Panc1 (cell line): ENCODE results near the gene NAT10. TPM values are rescaled to one million over a fixed set of nuclear protein-coding genes. Genes with fewer than 3 reads are reported as not detected.

Experiments
- ATAC-seq: fragments of 200-7000 bp; cut with Tn5 transposase; 2 replicates; pipeline ENCODE4 v1.9.1; 2020; ENCODE audit warnings: mild to moderate bottlenecking, moderate library complexity
- BruUV-seq: library from RNA; stranded (reverse); fragments of 400-500 nt; replicated peaks from 2 replicates; lab custom pipeline; 2021; lab: Mats Ljungman, UMichigan
- CTCF ChIA-PET: fragments of 300-600 bp; sonication (Branson Sonifier 250); formaldehyde crosslinking; loops from one replicate; lab custom pipeline; 2022; ENCODE audit warnings: antibody characterized with exemption; lab: Charles Lee
- POLR2A ChIA-PET: fragments of 300-600 bp; sonication (Branson Sonifier 250); formaldehyde crosslinking; loops from one replicate; lab custom pipeline; 2022; ENCODE audit warnings: antibody characterized with exemption; lab: Charles Lee
- DNase-seq: peaks from one replicate; pipeline ENCODE4 v3.0.0-alpha.2; 2010; ENCODE audit warnings: low read depth, low spot score
- H3K27ac ChIP-seq: 2 replicates; pipeline ENCODE4 v1.5.1; 2011; ENCODE audit warnings: mild to moderate bottlenecking, low read length, inconsistent platforms
- H3K27me3 ChIP-seq: fragments of 200-500 bp; sonication (Bioruptor generic); 2 replicates; pipeline ENCODE4 v1.6.0; 2014; ENCODE audit warnings: low read length, inconsistent platforms; ENCODE audit not compliant: control insufficient read depth, insufficient read depth
- H3K36me3 ChIP-seq: fragments of 200-500 bp; sonication (Bioruptor generic); 2 replicates; pipeline ENCODE4 v1.5.1; 2014; ENCODE audit warnings: inconsistent platforms, mild to moderate bottlenecking, low read length, moderate library complexity; ENCODE audit not compliant: control insufficient read depth, insufficient read depth
- H3K4me1 ChIP-seq: 2 replicates; pipeline ENCODE4 v1.5.1; 2011; ENCODE audit warnings: inconsistent platforms, mild to moderate bottlenecking, low read length, moderate library complexity; ENCODE audit not compliant: control insufficient read depth, insufficient read depth
- H3K4me3 ChIP-seq, 2 experiments: 2 replicates each; pipeline ENCODE4 v1.5.1; 2011 to 2012; ENCODE audit warnings: low read depth in 2 of 2, low read length in 2 of 2, mild to moderate bottlenecking in 2 of 2, inconsistent platforms in 1 of 2, moderate library complexity in 1 of 2
- H3K9me3 ChIP-seq: fragments of 200-500 bp; sonication (Bioruptor generic); 2 replicates; pipeline ENCODE4 v1.5.1; 2014; ENCODE audit warnings: low read depth, mild to moderate bottlenecking, inconsistent platforms, low read length, moderate library complexity; ENCODE audit not compliant: control insufficient read depth, insufficient read depth
- POLR2AphosphoS5 ChIP-seq: IDR thresholded peaks from 2 replicates; pipeline ENCODE4 v1.6.1; 2012; ENCODE audit warnings: mild to moderate bottlenecking, low read depth, low read length, moderate library complexity
- REST ChIP-seq, 2 experiments: IDR thresholded peaks; 2 replicates each; pipeline ENCODE4 v1.6.1; 2011 to 2012; ENCODE audit warnings: low read depth in 2 of 2, control low read depth in 1 of 2, low read length in 1 of 2, mild to moderate bottlenecking in 1 of 2, moderate library complexity in 1 of 2; ENCODE audit not compliant: insufficient read depth in 1 of 2
- SIN3A ChIP-seq: IDR thresholded peaks from 2 replicates; pipeline ENCODE4 v1.6.1; 2012; ENCODE audit warnings: low read depth, mild to moderate bottlenecking, low read length, moderate library complexity, borderline replicate concordance; ENCODE audit not compliant: insufficient read depth
- TCF7L2 ChIP-seq: IDR thresholded peaks from 2 replicates; pipeline ENCODE4 v1.6.1; 2011; ENCODE audit warnings: mild to moderate bottlenecking, low read depth, low read length, inconsistent platforms
- in situ Hi-C: cut with HindIII; loops from 2 replicates; pipeline ENCODE4 v1.10.0; 2016; ENCODE audit warnings: low sequenced_read_pairs, low pct_unique_long_range_greater_than_20kb
- intact Hi-C: fragments of 100-400 bp; cut with micrococcal nuclease; formaldehyde crosslinking; loops from one replicate; pipeline ENCODE4 v1.10.0; 2022; ENCODE audit not compliant: unreplicated experiment
- total RNA-seq: library from RNA; stranded (reverse); gene quantifications from one replicate; pipeline ENCODE4 v1.2.1, GENCODE V29; 2021; ENCODE audit not compliant: unreplicated experiment
- TF ChIP-seq, protein P1 (sequence below): fragments of 450-650 bp; IDR thresholded peaks from 2 replicates; pipeline ENCODE4 v1.5.1; 2017; ENCODE audit warnings: mild to moderate bottlenecking

Gene NAT10
- total RNA-seq, 1 experiment from 2014 or later, result 64.9 TPM

- Histone ChIP-seq H3K4me3 (no peak overlapping the region), H3K27ac (no peak overlapping the region), H3K4me1 (peaks cover 18% of the 10 kb centered on the region), H3K36me3 (no peaks in the 10 kb centered on the region), H3K27me3 (no peaks in the 10 kb centered on the region), H3K9me3 (no peaks in the 10 kb centered on the region)
- TF ChIP-seq SIN3A (no peak), REST (IDR thresholded peaks at IDR 0.05; ENCODE audit: insufficient read depth in 1 of 2, low read depth in 2 of 2, low read length in 1 of 2) (no peak), TCF7L2 (no peak), POLR2AphosphoS5 (no peak)
- TF ChIP-seq, protein P1, sequence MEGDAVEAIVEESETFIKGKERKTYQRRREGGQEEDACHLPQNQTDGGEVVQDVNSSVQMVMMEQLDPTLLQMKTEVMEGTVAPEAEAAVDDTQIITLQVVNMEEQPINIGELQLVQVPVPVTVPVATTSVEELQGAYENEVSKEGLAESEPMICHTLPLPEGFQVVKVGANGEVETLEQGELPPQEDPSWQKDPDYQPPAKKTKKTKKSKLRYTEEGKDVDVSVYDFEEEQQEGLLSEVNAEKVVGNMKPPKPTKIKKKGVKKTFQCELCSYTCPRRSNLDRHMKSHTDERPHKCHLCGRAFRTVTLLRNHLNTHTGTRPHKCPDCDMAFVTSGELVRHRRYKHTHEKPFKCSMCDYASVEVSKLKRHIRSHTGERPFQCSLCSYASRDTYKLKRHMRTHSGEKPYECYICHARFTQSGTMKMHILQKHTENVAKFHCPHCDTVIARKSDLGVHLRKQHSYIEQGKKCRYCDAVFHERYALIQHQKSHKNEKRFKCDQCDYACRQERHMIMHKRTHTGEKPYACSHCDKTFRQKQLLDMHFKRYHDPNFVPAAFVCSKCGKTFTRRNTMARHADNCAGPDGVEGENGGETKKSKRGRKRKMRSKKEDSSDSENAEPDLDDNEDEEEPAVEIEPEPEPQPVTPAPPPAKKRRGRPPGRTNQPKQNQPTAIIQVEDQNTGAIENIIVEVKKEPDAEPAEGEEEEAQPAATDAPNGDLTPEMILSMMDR, result no peak
- no TSS peak for BruUV-seq
- ATAC-seq (no peak), DNase-seq (no peak)
- intact Hi-C loops (no loop called here), in situ Hi-C loops (no loop called here)
- ChIA-PET CTCF (no interaction called here), POLR2A (no interaction called here)
These were observed 72.9 kb downstream of the NAT10 start for GRCh38 chr11:34178209-34178821.

DNA sequence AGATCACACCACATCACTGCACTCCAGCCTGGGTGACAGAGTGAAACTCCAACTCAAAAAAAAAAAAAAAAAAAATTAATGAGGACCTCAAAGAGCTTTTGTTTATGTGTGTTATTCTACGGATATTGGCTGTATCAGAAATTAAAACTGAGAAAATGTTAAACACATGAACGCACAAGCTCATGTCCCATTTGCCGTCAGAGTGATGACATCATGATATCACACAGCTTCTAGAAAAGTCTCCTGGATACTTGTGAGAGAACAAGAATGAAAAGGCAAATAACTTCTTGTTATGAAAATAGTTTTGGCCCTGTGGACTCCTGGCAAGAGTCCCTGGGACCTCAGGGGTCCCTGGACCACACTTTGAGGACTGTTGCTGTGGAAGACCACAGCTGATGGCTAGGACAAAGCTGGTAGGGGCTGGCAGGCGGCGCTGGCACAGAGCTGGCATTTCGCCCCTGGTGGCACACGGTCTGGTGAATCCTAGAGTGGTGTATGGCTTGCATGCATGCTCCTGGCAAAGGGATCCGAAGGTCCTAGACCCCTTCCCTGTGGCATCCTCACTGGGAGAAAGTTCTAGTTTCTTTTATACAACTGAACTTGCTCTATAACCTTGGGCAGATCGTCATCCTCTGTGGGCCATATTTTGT lies 73.7 kb downstream of the NAT10 start:
- no peak for ATAC-seq
- no peaks in the 10 kb centered on the region for H3K36me3 ChIP-seq
- H3K27ac ChIP-seq, result no peak overlapping the region
- H3K9me3 ChIP-seq, result no peaks in the 10 kb centered on the region
- BruUV-seq, result no TSS peak
- POLR2A ChIA-PET, result no interaction called here
- TF ChIP-seq POLR2AphosphoS5, result no peak
- no peak for TF ChIP-seq TCF7L2
- TF ChIP-seq, protein P1, result no peak
- no peak for TF ChIP-seq REST (IDR thresholded peaks at IDR 0.05; ENCODE audit: insufficient read depth in 1 of 2, low read depth in 2 of 2, low read length in 1 of 2)
- TF ChIP-seq SIN3A, result no peak
- DNase-seq, result no peak
- H3K4me1 ChIP-seq, result peaks cover 18% of the 10 kb centered on the region
- no peaks in the 10 kb centered on the region for H3K27me3 ChIP-seq
- CTCF ChIA-PET, result interaction anchor here (0.9 kb wide), 1 partner anchor 71 kb away, joined by 3 read pairs; no protein-coding TSS in a partner anchor
- in situ Hi-C loops, result no loop called here
- intact Hi-C loops, result no loop called here
- no peak overlapping the region for H3K4me3 ChIP-seq
